ENCODE results near the gene FBXL19. TPM values are rescaled to one million over a fixed set of nuclear protein-coding genes. Genes with fewer than 3 reads are reported as not detected.

The FBXL19 gene
- total and polyA plus RNA-seq, 2 of the 8 experiments (the other 6 are each of a cell fraction or from before 2014, with no cell fraction given), result 47.2 to 72.2 TPM

GRCh38 chr16:30924076-30924912 lies 922 bp downstream of the FBXL19 start (continued):
- TF ChIP-seq EP300 (IDR thresholded peaks at IDR 0.05; ENCODE audit: borderline replicate concordance in 1 of 2, low read depth in 2 of 2, low read length in 2 of 2) (no peak), BCL11A (IDR thresholded peaks at IDR 0.05; ENCODE audit: low read depth in 2 of 2, low read length in 2 of 2) (no peak), SP4 (IDR thresholded peaks at IDR 0.05; ENCODE audit: low read length) (no peak), TCF12 (IDR thresholded peaks at IDR 0.05; ENCODE audit: low read depth, low read length) (no peak), POLR2AphosphoS5 (IDR thresholded peaks at IDR 0.05; ENCODE audit: low read depth, low read length) (0 out of 2 replicates have a peak, but pooled peaks have one; percentile 20), CREB1 (IDR thresholded peaks at IDR 0.05) (no peak), MAX (IDR thresholded peaks at IDR 0.05) (0 out of 2 replicates have a peak, but pooled peaks have one; percentile 34), TAF1 (IDR thresholded peaks at IDR 0.05; ENCODE audit: low read depth, low read length) (no peak), NANOG (IDR thresholded peaks at IDR 0.05; ENCODE audit: insufficient read depth, low read depth, low read length, poor library complexity, severe bottlenecking) (no peak), E2F6 (IDR thresholded peaks at IDR 0.05) (no peak), ATF2 (IDR thresholded peaks at IDR 0.05; ENCODE audit: low read length) (no peak), ASH2L (IDR thresholded peaks at IDR 0.05; ENCODE audit: low read length) (no peak), POLR2A (IDR thresholded peaks at IDR 0.05; ENCODE audit: control extremely low read depth in 1 of 2, low read depth in 2 of 2, low read length in 2 of 2) (peak in 1 of 2 experiments; percentile 41; a peak in 1 of 3 replicates), CHD1 (IDR thresholded peaks at IDR 0.05; ENCODE audit: low read depth, low read length) (no peak), SUZ12 (IDR thresholded peaks at IDR 0.05; ENCODE audit: low read length) (no peak), RBBP5 (IDR thresholded peaks at IDR 0.05; ENCODE audit: borderline replicate concordance, low read depth, low read length) (0 out of 2 replicates have a peak, but pooled peaks have one; percentile 3), PHF8 (conservative IDR thresholded peaks at IDR 0.05; ENCODE audit: low read depth, low read length) (no peak; the same call in 1 of the 2 replicates)
